OCI-M1 (cell line): ENCODE results near the gene GPR89B.
"Not testable (repeated sequence)": the region's sequence is repeated elsewhere in the genome, so short reads cannot be mapped to it uniquely, and the experiment has no call there.

Experiments
- DNase-seq: peaks from one replicate; lab custom pipeline; 2025; lab: John Stamatoyannopoulos, UW

GPR89B gene

DNA sequence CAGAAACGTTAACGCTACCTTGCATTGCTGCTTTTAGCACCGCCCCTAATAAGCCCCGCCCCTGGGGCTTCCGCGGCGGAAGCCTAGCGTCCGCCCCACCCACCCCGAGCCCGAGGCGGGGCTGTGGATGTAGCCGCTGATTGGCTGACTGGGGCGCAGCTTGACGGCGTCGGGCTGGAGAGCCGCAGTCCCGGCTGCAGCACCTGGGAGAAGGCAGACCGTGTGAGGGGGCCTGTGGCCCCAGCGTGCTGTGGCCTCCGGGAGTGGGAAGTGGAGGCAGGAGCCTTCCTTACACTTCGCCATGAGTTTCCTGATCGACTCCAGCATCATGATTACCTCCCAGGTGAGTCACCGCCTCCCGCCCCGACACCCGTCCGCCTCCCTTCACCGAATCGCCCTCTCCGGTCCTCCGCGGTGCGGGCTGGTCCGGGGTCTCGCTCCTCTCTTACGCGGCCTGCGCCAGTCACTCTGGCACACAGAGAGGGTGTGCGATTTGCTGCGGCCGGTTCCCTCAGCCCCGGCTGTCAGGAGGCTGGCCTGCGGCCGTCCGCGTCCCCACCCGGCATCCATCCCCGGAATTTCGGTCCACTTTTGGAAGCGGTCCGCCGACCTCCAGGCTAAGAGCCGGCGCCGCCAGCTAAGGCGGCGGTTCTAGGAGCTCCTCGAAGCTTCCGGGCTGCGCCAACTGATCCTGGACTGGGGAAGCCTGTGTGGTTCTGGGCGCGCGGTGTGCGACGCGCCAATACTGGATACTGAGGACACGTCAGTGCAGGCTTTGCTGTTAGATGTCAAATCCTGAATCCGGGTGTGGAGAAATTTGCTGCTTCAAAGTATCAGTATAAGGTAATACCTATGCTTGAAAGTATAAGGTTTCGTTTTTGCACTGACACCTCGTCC, at the start of gene GPR89B:
Gene GPR89B, plus strand, starts transcription at position 185 of the 897 bp plus-strand sequence. Its CDS starts 117 bp downstream, at position 302.
- peak; percentile 97 for DNase-seq

- DNase-seq = no peak
These were observed 48.3 kb upstream of the GPR89B start for GRCh38 chr1:147879911-147880310.

DNA sequence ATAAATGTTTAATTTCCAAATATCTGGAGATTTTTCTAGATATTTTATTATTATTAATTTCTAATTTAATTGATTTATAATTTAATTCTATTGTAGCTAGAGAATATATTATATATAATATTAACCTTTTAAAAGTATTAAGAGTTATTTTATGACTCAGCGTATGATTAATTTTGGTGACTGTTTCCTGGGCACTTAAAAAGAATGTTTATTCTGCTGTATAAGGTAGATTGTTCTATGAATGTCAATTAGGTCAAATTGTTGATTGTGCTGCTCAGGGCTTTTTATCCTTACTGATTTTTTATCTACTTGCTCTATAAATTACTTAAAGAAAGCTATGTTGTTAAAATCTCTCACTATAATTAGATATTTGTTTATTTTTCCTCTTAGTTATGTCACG, 45.7 kb upstream of the GPR89B start:
- no peak for DNase-seq

DNA sequence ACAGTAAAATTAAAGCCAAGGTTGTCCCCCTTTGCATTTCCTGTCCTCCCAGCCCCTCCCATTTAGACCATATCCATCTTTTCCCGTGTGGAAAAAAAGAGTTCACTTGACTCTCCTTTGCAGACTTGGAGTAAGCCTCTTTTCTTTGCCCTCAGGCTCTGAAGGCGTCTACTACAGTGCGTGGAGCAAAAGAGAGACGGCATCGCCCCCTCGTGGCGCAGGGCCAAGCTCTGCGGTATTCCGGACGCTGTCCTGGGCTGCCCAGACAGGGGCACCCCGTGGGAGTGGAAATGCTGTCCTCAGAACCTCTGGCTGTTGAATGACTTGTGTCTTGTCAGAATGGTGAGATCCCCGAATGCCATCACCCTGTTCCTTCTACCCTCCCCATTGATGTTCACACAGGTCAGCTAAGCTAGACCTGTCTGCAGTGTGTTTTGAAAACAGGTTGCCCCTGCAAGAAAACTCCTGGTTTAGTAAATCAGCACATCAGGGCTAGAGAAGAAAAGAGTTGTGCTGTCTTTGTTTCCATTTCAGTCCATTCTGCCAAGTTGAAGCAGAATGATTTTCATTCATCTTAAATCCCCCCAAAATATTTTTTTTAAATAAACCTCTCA, 37.9 kb upstream of the GPR89B start:
- DNase-seq = peak; percentile 90

- no peak for DNase-seq
These were observed 37.1 kb upstream of the GPR89B start for GRCh38 chr1:147891088-147891487.

- peak; percentile 28 for DNase-seq
These were observed 36.0 kb upstream of the GPR89B start for GRCh38 chr1:147892216-147892615.

DNA sequence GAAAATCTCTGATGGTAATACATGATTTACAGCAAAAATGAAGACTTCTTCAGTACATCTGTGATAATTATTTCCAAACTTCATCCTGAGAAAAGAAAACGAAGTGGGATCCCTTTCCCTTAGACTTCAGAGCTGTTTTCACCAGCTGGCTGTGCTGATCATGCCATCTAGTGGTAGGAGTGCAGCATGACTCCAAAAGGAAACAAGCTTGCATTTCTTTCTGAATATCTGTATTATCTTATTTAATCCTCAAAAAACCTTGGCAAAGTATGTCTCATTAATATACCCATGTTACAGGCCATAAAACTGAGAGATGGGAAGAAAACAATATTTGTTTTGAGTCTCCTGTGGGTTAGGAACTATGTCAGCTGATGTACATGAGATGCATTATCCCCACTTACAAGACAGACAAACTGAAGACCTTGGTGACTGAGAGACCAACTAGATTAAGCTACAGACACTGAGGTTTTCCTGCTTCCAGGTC, 35.4 kb upstream of the GPR89B start:
- peak; percentile 73 for DNase-seq

DNA sequence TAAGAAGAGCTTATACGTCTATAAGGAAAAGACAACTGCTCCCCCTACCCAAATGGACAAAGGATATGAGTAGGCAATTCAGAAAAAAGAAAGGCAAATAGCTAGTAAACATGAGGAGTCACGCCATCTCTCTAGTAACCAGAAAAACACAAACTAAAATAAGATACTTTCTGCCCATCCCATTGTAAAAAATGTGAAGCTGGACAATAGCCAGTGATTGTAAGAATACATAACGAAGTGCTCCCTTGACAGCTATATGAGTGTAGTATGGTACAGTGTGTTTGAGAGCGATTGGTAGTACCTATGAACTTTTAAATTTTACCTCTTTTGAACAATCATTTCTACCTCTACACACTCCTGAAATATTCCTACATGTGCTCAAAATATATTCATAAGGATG, 33.1 kb upstream of the GPR89B start:
- DNase-seq = no peak

DNA sequence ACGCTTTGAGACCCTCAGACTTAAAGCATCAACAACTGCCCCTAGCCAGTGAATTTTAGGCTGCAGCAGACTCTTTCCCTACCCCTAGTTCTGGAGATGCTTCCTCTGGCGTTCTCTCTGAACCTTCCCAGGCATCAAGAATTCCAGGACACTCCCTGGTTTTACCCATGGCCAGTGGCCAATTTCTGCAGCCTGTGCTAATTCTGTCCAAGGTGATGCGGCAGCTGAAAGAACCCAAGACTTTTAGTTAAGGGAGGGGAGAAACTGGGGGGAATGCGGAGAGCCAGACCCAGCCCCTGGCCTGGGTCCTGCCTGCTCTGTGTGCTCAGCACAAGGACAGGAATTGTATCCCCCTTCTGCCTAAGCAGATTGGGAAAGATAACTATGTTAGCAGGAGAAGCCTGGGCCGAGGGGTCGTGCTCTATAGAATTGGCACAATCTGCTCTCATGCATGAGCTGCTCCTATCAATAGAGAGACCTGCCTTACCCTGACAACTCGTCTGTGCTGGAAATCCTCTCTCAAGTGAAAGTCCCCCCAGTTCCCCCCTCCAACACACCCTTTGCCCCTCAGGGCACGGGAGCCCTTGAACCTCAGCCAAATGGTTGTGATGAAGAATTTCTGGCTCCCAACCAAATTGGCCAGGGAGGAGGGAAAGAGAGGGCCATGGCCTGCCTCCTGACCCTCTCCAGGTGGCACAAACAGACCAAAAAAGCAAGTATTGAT, 31.0 kb upstream of the GPR89B start:
- DNase-seq = no peak

GRCh38 chr1:147897789-147898188, 30.4 kb upstream of the GPR89B start:
- DNase-seq = no peak

DNA sequence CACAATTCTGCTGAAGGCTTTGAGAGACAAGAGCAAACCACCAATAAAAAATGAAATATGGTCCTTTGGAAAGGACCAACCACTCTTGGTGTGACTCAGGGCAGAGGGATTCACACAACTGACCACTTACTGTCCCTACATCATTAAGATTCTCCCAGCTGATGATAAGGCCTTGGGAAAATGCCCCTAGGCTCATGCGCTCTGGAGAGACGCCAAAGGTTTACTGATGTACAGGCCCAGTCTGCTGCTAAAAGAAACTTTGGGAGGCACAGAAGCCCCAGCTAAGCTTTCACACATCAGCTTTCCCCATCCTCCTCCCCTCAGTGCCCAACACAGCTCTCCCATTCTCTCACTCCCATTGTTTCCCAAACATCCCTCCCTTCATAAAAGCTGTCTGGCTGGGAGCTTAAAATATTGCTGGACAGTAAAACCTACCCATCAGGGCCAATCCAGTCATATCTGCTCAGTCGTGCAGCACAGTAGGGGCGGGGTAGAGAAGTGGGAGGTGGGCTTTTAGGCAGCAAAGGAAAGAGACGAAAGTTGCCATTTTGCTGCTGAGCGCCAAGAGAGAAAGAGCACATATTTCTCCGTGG, 25.9 kb upstream of the GPR89B start, which contains the start of gene GJA8:
Gene GJA8, plus strand, starts transcription at position 543 of the 593 bp plus-strand sequence. CDS start 5,161 bp downstream, outside the sequence.
- no peak for DNase-seq

DNA sequence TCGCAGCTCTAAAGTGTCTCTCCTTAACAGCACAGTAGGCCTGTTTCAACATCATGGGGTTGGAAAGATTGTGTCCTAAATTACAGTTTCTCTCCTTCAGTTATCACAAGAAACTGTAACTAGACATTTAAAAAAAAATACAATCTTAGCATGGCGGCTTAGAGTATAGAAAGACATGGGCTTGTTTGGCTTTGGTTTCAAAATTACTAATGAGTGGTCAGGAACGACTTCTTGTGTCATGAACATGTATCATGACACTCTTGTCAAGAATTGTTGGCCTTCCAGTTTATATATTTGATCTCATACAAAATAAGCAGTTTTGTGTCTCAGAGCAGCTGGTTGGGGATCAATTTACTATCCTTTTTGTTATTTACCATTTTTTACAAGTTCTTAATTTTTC, 23.5 kb upstream of the GPR89B start:
- no peak for DNase-seq

DNA sequence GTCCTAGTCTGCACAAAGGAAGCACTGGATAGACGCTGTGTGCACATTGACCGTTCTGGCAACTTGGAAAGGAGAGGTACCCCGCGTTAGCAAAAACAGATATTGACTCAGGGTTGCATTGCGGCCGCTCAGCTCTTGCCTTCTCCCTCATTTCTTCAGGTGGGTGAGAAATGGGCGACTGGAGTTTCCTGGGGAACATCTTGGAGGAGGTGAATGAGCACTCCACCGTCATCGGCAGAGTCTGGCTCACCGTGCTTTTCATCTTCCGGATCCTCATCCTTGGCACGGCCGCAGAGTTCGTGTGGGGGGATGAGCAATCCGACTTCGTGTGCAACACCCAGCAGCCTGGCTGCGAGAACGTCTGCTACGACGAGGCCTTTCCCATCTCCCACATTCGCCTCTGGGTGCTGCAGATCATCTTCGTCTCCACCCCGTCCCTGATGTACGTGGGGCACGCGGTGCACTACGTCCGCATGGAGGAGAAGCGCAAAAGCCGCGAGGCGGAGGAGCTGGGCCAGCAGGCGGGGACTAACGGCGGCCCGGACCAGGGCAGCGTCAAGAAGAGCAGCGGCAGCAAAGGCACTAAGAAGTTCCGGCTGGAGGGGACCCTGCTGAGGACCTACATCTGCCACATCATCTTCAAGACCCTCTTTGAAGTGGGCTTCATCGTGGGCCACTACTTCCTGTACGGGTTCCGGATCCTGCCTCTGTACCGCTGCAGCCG, 20.3 kb upstream of the GPR89B start:
- no peak for DNase-seq

- DNase-seq = no peak
These were observed 15.7 kb upstream of the GPR89B start for GRCh38 chr1:147912553-147912952.

DNA sequence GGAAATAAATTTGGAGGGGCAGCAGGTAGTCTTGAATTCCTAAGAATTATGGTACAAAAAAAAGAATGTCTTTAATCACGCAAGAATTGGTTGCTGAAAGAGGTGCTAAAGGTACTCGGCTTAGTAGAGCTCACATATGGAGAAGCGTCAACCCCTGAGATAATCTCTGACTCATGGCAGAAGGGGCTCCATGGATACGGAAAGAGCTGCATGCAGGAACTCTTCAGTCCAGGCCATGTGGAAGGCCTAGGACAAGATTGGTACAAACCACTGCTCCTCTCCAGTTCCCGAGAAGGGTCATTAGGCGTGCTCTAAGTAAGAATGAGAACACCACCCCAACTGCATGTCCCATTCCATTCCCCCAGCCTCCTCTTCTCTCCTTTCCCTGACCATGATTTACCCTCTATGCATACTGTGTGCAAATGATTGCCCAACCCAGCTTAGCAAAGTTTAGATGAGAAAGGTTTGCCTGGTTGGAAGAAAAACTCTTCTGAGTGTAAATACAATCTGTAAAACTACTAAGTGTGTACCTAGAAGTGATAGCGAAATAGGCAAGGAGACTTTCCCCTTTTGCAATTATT, 14.8 kb upstream of the GPR89B start:
- no peak for DNase-seq

DNA sequence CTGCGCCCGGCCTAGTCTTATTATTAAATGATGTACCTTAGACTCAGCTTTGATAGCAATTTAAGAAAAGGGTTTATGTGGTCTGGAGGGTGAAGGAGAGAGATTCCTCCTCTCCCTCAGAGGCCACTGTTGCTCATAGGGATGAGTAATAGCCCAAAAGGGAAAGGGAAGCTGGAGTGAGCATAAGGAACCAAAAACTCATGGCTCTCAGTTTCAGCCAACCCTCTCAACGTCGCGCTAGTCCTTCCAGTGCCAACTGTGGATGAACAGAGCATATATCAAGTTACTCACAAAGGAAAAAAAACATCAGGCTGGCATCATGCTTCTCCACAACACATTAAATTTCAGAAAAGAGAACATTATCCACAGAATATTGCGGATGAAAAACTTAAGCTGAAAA, 8.3 kb upstream of the GPR89B start:
- DNase-seq = no peak

DNA sequence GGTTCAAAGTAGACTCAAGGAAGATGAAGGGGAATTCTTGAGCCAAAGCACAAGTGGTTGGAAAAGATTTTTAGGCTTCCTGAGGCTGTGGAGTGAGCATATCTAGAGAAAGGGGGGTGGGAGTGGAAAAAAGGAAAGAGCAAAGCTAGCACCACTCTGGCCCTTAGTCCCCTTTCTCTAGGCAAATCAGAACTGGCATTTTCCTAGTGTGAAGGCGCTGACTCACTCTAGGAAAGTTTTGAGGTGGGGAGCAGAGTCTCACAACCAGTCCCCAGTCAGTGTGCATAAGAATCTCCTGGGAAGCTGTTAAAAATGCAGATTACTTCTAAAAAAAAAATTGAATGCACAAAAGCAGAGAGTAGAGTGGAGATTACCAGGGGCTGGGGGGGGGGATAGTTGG, 3.4 kb upstream of the GPR89B start:
- peak; percentile 21 for DNase-seq

GRCh38 chr1:147927215-147927614, 1.0 kb upstream of the GPR89B start:
- peak; percentile 54 for DNase-seq

GRCh38 chr1:147927689-147928088, 531 bp upstream of the GPR89B start:
- DNase-seq = not testable (repeated sequence)

- not testable (repeated sequence) for DNase-seq
These were observed 2.9 kb downstream of the GPR89B start for GRCh38 chr1:147931137-147931536.

- not testable (repeated sequence) for DNase-seq
These were observed 7.1 kb downstream of the GPR89B start for GRCh38 chr1:147935296-147935695.
